ENCODE results near the gene ERVH48-1. TPM values are rescaled to one million over a fixed set of nuclear protein-coding genes. Genes with fewer than 3 reads are reported as not detected.
A peak's percentile ranks its signal among the peaks of the same experiment; 100 is the strongest.

ERVH48-1 gene
- total RNA-seq (2021; fragmentation: NEBNext Ultra II Directional; extraction: Animal tissue kit (Norgen Biotek cat#: 25700)) (14.9 and 17.7 TPM in 2 replicates), polyA plus RNA-seq (2011; rRNA removed) (4.0 and 4.2 TPM in 2 replicates), polyA minus RNA-seq (2011; rRNA and poly(A)+ RNA removed) (2.5 and 3.7 TPM in 2 replicates)
- 5.6 TPM for polyA plus RNA-seq (2011; cell fraction: cytosol; rRNA removed)
- polyA plus RNA-seq (2011; cell fraction: nucleus; rRNA removed) = 4.1 TPM
- 5.0 to 5.6 TPM (median 5.4 TPM) in 4 replicates for polyA plus RNA-seq (2012, experiment 1 of 2)
- polyA plus RNA-seq (2012, experiment 2 of 2) = 2.3 TPM
- 95.5 TPM for polyA plus RNA-seq (2013, experiment 1 of 2)
- polyA plus RNA-seq (2013, experiment 2 of 2) = 113 TPM
- 2.5 TPM for polyA minus RNA-seq (2011; cell fraction: cytosol; rRNA and poly(A)+ RNA removed)
- 1.2 TPM for polyA minus RNA-seq (2011; cell fraction: nucleus; rRNA and poly(A)+ RNA removed)
- long read RNA-seq, experiment 1, partial matches to known transcripts = 0 of 6 reads
- long read RNA-seq, experiment 1, other reads (novel, unspliced or antisense) = 0 of 6 reads
- long read RNA-seq, experiment 2, partial matches to known transcripts = 0 of 3 reads
- long read RNA-seq, experiment 2, other reads (novel, unspliced or antisense) = 0 of 3 reads

DNA sequence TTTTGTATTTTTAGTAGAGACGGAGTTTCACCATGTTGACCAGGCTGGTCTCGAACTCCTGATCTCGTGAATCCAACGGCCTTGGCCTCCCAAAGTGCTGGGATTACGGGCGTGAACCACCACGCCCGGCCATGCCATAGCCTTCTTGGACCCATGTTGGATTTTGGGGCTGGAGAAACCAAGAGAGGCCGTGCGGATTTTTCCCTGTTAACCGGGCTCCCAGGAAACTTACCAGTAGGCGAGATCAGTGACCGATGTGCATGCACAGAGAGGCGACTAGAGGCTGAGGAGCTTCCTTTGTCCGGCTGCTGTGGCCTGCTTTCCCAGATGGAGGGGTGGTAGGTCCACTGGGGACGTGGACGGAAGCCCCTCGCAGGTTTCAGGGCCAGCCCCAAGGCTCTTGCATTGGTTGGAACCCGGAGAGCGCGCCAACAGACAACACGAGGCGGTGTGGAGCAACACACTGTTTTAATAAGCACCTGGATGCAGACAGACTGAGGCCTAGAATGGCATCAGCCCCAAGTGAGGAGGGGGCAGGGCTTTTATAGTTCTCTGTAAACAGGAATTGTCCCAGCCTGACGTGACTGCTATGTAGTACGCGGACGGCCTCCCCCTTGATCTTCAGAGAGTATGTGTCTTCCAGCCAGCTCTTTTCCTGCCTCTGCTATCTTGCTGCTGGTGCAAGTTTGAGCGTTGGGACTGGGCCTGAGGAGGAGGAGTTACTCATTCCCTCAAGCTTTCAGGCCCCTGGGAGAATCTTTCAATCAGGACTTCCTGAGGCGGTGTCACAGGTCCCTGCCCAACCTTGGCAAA lies at the start of gene ERVH48-1:
Gene ERVH48-1 (minus strand): TSS at position 517 of the 813 bp plus-strand sequence. CDS start 6,624 bp downstream, outside the sequence.
- Histone ChIP-seq H4K8ac (ENCODE audit: extremely low read depth, insufficient read depth, low read length) (peak within 1 kb of the TSS; percentile 30), H2BK5ac (ENCODE audit: low read depth, low read length) (peak within 1 kb of the TSS; percentile 97), H3K27ac (ENCODE audit: low read depth, low read length) (peak within 1 kb of the TSS; percentile 62; the same call in 1 of the 2 replicates), H3K9ac (replicated peaks in 1 of 4; ENCODE audit: extremely low read depth in 1 of 4, low read depth in 3 of 4, low read length in 3 of 4) (peak within 1 kb of the TSS in 3 of 4 experiments; percentile 25 to 42 (median 38); a peak in 5 of 7 replicates), H3K56ac (replicated peaks; ENCODE audit: insufficient read length, low read depth, low read length) (peak within 1 kb of the TSS; percentile 12), H3K36me3 (ENCODE audit: control insufficient read depth in 2 of 4, insufficient read depth in 4 of 4, low read length in 3 of 4) (peaks cover 0 to 6% (median 0%) of the 10 kb centered on the region in 4 experiments; a peak in 2 of 8 replicates), H3K18ac (ENCODE audit: extremely low read depth, low read length) (peak within 1 kb of the TSS; percentile 94), H3K23me2 (ENCODE audit: low read depth, low read length) (no peaks in the 10 kb centered on the region; the same call in 1 of the 2 replicates), H4K20me1 (replicated peaks in 1 of 2; ENCODE audit: control insufficient read depth in 1 of 2, insufficient read depth in 2 of 2, low read length in 2 of 2) (no peaks in the 10 kb centered on the region), H3K9me3 (ENCODE audit: insufficient read depth in 2 of 2, low read depth in 1 of 2, low read length in 1 of 2) (no peaks in the 10 kb centered on the region), H3K23ac (ENCODE audit: insufficient read length) (no peak within 1 kb of the TSS), H3K27me3 (replicated peaks in 1 of 4; ENCODE audit: control insufficient read depth in 3 of 4, extremely low read depth in 1 of 4, insufficient read depth in 3 of 4, low read length in 3 of 4) (no peaks in the 10 kb centered on the region), H2AK5ac (ENCODE audit: low read depth, low read length) (peak within 1 kb of the TSS; percentile 96; the same call in 1 of the 2 replicates), H3K79me2 (ENCODE audit: control insufficient read depth in 1 of 2, insufficient read depth in 2 of 2, low read length in 2 of 2) (no peaks in the 10 kb centered on the region; a peak in 1 of 4 replicates), H3K14ac (ENCODE audit: insufficient read length) (no peak within 1 kb of the TSS), H3K79me1 (ENCODE audit: low read depth, low read length) (no peaks in the 10 kb centered on the region), H2BK15ac (ENCODE audit: low read length) (no peak within 1 kb of the TSS), H2BK20ac (ENCODE audit: low read length) (peak within 1 kb of the TSS; percentile 15; the same call in 1 of the 2 replicates), H2BK120ac (replicated peaks; ENCODE audit: low read depth, low read length) (peak within 1 kb of the TSS; percentile 77), H4K5ac (ENCODE audit: insufficient read length, low read depth, low read length) (peak within 1 kb of the TSS; percentile 87), H3K4me3 (ENCODE audit: extremely low read depth in 1 of 4, insufficient read depth in 2 of 4, low read depth in 3 of 4, low read length in 4 of 4) (peak within 1 kb of the TSS in 2 of 4 experiments; percentile 15 to 19; a peak in 3 of 8 replicates), H3K4me2 (ENCODE audit: insufficient read depth in 1 of 2, low read depth in 2 of 2, low read length in 2 of 2) (peak within 1 kb of the TSS; percentile 31 to 44; a peak in 3 of 4 replicates), H3K4me1 (replicated peaks in 1 of 4; ENCODE audit: control insufficient read depth in 3 of 4, insufficient read depth in 4 of 4, low read length in 3 of 4) (peaks cover 11 to 18% (median 14%) of the 10 kb centered on the region in 4 experiments), H4K91ac (replicated peaks; ENCODE audit: insufficient read length, low read length) (peak within 1 kb of the TSS; percentile 93), H2AFZ (ENCODE audit: low read length) (no peak within 1 kb of the TSS), H2BK12ac (ENCODE audit: low read depth, low read length) (peak within 1 kb of the TSS; percentile 80), H3K4ac (replicated peaks; ENCODE audit: insufficient read length, low read depth, low read length) (peak within 1 kb of the TSS; percentile 72)
- no peak for DNase-seq (ENCODE audit: low read depth in 1 of 2, low spot score in 2 of 2)
- FAIRE-seq = no peak
- ChIA-PET POLR2A (ENCODE audit: partially characterized antibody) (interaction anchor here (0.7 to 3.0 kb wide), 11 partner anchors 9 to 807 kb away, joined by 3 to 10 read pairs (median 4); no protein-coding TSS in a partner anchor), CTCF (ENCODE audit: partially characterized antibody) (interaction anchor here (0.6 to 1.4 kb wide), 3 partner anchors 30 to 418 kb away, joined by 3 read pairs; no protein-coding TSS in a partner anchor)
- TF ChIP-seq POLR2A (IDR thresholded peaks at IDR 0.05; ENCODE audit: control extremely low read depth in 1 of 2, low read depth in 2 of 2, low read length in 2 of 2) (peak in 1 of 2 experiments; percentile 44; a peak in 1 of 3 replicates), GABPA (IDR thresholded peaks at IDR 0.05; ENCODE audit: borderline replicate concordance, insufficient read depth, low read length) (no peak), SIN3A (conservative IDR thresholded peaks at IDR 0.05 in 1 of 2, IDR thresholded peaks at IDR 0.05 in 1 of 2; ENCODE audit: low read depth in 1 of 2, low read length in 2 of 2) (no peak), CHD2 (IDR thresholded peaks at IDR 0.05; ENCODE audit: low read length) (no peak)
- WGBS, 2 experiments (ENCODE audit: extremely low coverage in 1 of 2, insufficient coverage in 1 of 2, insufficient read length in 1 of 2, insufficient replicate concordance in 2 of 2, low coverage in 1 of 2, low lambda C conversion rate in 2 of 2, missing lambda C conversion rate in 1 of 2) = 90% methylated on average over 29 of the region's 29 CpGs; no CpG with 5 or more reads in 1 of the 2 experiments
